ENCODE data around the gene PAFAH1B1.
"Not testable (repeated sequence)": the region's sequence is repeated elsewhere in the genome, so short reads cannot be mapped to it uniquely, and the experiment has no call there.

DNA sequence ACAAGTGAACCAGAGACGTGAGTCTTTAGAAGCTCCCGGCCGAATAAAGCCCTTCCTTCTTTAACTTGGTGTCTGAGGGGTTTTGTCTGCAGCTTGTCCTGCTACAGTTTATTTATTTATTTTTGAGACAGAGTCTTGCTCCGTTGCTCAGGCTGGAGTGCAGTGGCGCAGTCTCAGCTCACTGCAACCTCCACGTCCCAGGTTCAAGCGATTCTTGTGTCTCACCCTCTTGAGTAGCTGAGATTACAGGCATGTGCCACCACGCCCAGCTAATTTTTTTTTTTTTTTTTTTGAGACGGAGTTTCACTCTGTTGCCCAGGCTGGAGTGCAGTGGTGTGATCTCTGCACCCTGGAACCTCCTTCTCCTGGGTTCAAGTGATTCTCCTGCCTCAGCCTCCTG lies 45.4 kb upstream of the PAFAH1B1 start:
- TF ChIP-seq, protein P1, sequence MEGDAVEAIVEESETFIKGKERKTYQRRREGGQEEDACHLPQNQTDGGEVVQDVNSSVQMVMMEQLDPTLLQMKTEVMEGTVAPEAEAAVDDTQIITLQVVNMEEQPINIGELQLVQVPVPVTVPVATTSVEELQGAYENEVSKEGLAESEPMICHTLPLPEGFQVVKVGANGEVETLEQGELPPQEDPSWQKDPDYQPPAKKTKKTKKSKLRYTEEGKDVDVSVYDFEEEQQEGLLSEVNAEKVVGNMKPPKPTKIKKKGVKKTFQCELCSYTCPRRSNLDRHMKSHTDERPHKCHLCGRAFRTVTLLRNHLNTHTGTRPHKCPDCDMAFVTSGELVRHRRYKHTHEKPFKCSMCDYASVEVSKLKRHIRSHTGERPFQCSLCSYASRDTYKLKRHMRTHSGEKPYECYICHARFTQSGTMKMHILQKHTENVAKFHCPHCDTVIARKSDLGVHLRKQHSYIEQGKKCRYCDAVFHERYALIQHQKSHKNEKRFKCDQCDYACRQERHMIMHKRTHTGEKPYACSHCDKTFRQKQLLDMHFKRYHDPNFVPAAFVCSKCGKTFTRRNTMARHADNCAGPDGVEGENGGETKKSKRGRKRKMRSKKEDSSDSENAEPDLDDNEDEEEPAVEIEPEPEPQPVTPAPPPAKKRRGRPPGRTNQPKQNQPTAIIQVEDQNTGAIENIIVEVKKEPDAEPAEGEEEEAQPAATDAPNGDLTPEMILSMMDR (IDR thresholded peaks at IDR 0.05), result not testable (repeated sequence)
- not testable (repeated sequence) for TF ChIP-seq POLR2A (IDR thresholded peaks at IDR 0.05)

Data from adrenal gland (tissue), 5 donors.